ENCODE measurements around the gene FAM124A. TPM values are rescaled to one million over a fixed set of nuclear protein-coding genes. Genes with fewer than 3 reads are reported as not detected.

Gene FAM124A
- total RNA-seq, 5 donors from 2014 or later (not counting 1 experiment from before 2014, with no cell fraction given), result 0.09 TPM; not detected in 4

DNA sequence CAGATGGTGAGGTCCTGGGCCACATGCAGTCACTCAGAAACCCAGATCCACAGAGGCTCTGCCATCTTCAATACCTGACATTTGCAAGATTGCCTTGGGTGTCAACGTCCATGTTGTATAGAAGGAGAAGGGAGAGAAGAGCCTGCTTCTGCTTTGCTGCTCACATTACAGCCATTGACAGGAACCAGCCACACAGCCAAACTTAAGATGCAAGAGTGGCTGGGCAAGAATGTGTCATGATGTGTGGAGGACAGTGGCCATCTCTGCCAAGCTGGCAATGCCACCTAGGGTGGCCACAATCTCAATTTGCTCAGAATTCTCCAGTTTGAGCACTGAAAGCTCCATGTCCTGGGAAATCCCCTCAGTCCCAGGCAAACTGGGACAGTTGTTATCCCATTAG, 91.4 kb downstream of the FAM124A start:
- no peaks in the 10 kb centered on the region for H3K4me1 Mint-ChIP-seq
- CTCF ChIA-PET, result no interaction called here
- H3K36me3 Mint-ChIP-seq, result no peaks in the 10 kb centered on the region
- H3K9me3 Mint-ChIP-seq, result no peaks in the 10 kb centered on the region
- POLR2A ChIA-PET, result no interaction called here
- Histone ChIP-seq H3K27ac (ENCODE audit: low read length) (no peak overlapping the region), H3K4me3 (ENCODE audit: control insufficient read depth in 1 of 2, extremely low read depth in 1 of 2, low read length in 1 of 2) (no peak overlapping the region), H3K9me3 (no peaks in the 10 kb centered on the region), H3K36me3 (ENCODE audit: control insufficient read depth in 2 of 2, extremely low read depth in 1 of 2, insufficient read depth in 1 of 2, low read length in 1 of 2) (no peaks in the 10 kb centered on the region), H3K27me3 (replicated peaks in 1 of 2; ENCODE audit: control insufficient read depth in 2 of 2, extremely low read depth in 1 of 2, insufficient read depth in 2 of 2, low read length in 1 of 2) (peaks cover 0 to 9% of the 10 kb centered on the region in 2 experiments), H3K4me1 (ENCODE audit: control insufficient read depth in 1 of 2, extremely low read depth in 1 of 2, insufficient read depth in 2 of 2, low read length in 2 of 2) (no peaks in the 10 kb centered on the region)
- H3K4me3 Mint-ChIP-seq, result no peak overlapping the region
- DNase-seq (no peak), ATAC-seq (replicated peaks in 1 of 4) (no peak)
- no CpG with 5 or more reads among the region's 1 CpG for WGBS (ENCODE audit: insufficient coverage)
- peaks cover 7 to 9% of the 10 kb centered on the region in 2 donors for H3K27me3 Mint-ChIP-seq
- no peak overlapping the region for H3K27ac Mint-ChIP-seq

DNA sequence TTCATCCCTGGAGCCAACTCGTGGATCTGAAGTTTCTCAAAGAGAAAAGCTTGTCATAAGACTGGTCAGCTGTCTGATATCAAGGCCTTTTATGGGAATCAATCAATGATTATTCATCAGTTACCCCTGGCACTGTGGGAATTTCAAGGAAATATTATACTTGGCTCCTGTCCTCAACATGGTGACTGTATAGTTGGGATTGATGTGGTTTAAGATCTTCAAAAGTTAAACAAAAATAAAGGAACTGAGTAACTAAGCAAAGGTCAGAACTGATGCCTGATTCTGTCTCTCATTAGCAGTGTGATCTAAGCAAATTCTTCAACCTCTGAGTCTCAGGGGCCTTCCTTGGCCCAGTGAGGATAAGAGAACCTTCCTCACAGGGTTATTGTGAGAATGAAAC, 95.1 kb downstream of the FAM124A start:
- Mint-ChIP-seq H3K27ac (no peak overlapping the region), H3K4me1 (no peaks in the 10 kb centered on the region), H3K9me3 (no peaks in the 10 kb centered on the region), H3K27me3 (peaks cover 2 to 5% of the 10 kb centered on the region in 2 donors), H3K4me3 (no peak overlapping the region), H3K36me3 (no peaks in the 10 kb centered on the region)
- DNase-seq (no peak), ATAC-seq (replicated peaks in 1 of 4) (no peak)
- no peak overlapping the region for H3K4me3 ChIP-seq (ENCODE audit: control insufficient read depth in 1 of 2, extremely low read depth in 1 of 2, low read length in 1 of 2)
- H3K36me3 ChIP-seq (ENCODE audit: control insufficient read depth in 2 of 2, extremely low read depth in 1 of 2, insufficient read depth in 1 of 2, low read length in 1 of 2), result no peaks in the 10 kb centered on the region
- POLR2A ChIA-PET, result interaction anchor here in 1 of 2 donors (0.7 kb wide), 1 partner anchor 1916 kb away, joined by 4 read pairs; no protein-coding TSS in a partner anchor
- H3K4me1 ChIP-seq (ENCODE audit: control insufficient read depth in 1 of 2, extremely low read depth in 1 of 2, insufficient read depth in 2 of 2, low read length in 2 of 2), result no peaks in the 10 kb centered on the region
- no peaks in the 10 kb centered on the region for H3K9me3 ChIP-seq
- peaks cover 0 to 2% of the 10 kb centered on the region in 2 experiments for H3K27me3 ChIP-seq (replicated peaks in 1 of 2; ENCODE audit: control insufficient read depth in 2 of 2, extremely low read depth in 1 of 2, insufficient read depth in 2 of 2, low read length in 1 of 2)
- no peak overlapping the region for H3K27ac ChIP-seq (ENCODE audit: low read length)
- CTCF ChIA-PET, result no interaction called here
- 40% methylated on average over 1 of the region's 1 CpG for WGBS (ENCODE audit: insufficient coverage)

DNA sequence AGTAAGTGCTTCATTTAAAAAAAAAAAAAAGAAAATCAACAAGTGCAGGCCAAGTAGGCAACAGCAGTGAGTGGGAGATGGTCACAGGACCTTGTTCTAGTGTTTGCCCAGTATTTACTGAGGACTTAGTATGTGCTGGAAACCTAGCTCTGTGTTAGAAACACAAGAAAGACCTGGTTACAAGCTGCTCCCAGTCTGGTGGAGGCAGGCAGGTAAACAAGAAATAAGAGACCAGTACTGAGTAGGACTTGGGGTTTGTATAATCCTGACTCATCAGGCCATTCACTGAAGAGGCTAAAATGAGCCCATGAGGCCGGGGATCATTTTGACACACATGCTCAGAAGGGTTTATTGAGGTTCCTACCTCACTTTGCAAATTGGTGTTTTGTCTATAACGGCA, 95.8 kb downstream of the FAM124A start:
- DNase-seq (no peak), ATAC-seq (replicated peaks in 1 of 4) (no peak)
- Histone ChIP-seq H3K36me3 (ENCODE audit: control insufficient read depth in 2 of 2, extremely low read depth in 1 of 2, insufficient read depth in 1 of 2, low read length in 1 of 2) (no peaks in the 10 kb centered on the region), H3K4me3 (ENCODE audit: control insufficient read depth in 1 of 2, extremely low read depth in 1 of 2, low read length in 1 of 2) (no peak overlapping the region), H3K27me3 (replicated peaks in 1 of 2; ENCODE audit: control insufficient read depth in 2 of 2, extremely low read depth in 1 of 2, insufficient read depth in 2 of 2, low read length in 1 of 2) (peaks cover 0 to 2% of the 10 kb centered on the region in 2 experiments), H3K9me3 (no peaks in the 10 kb centered on the region), H3K4me1 (ENCODE audit: control insufficient read depth in 1 of 2, extremely low read depth in 1 of 2, insufficient read depth in 2 of 2, low read length in 2 of 2) (no peaks in the 10 kb centered on the region), H3K27ac (ENCODE audit: low read length) (no peak overlapping the region)
- ChIA-PET POLR2A (interaction anchor here in 1 of 2 donors (0.7 kb wide), 1 partner anchor 1917 kb away, joined by 4 read pairs; no protein-coding TSS in a partner anchor), CTCF (interaction anchor here in 1 of 2 donors (0.5 kb wide), 1 partner anchor 34 kb away, joined by 9 read pairs; no protein-coding TSS in a partner anchor)
- H3K27ac Mint-ChIP-seq, result no peak overlapping the region
- no peaks in the 10 kb centered on the region for H3K4me1 Mint-ChIP-seq
- no peaks in the 10 kb centered on the region for H3K36me3 Mint-ChIP-seq
- WGBS (ENCODE audit: insufficient coverage), result 67% methylated on average over 2 of the region's 2 CpGs
- peaks cover 0 to 2% of the 10 kb centered on the region in 2 donors for H3K27me3 Mint-ChIP-seq
- H3K4me3 Mint-ChIP-seq, result no peak overlapping the region
- no peaks in the 10 kb centered on the region for H3K9me3 Mint-ChIP-seq

GRCh38 chr13:51318876-51319275, 96.7 kb downstream of the FAM124A start:
- Histone ChIP-seq H3K27me3 (replicated peaks in 1 of 2; ENCODE audit: control insufficient read depth in 2 of 2, extremely low read depth in 1 of 2, insufficient read depth in 2 of 2, low read length in 1 of 2) (no peaks in the 10 kb centered on the region), H3K36me3 (ENCODE audit: control insufficient read depth in 2 of 2, extremely low read depth in 1 of 2, insufficient read depth in 1 of 2, low read length in 1 of 2) (no peaks in the 10 kb centered on the region), H3K27ac (ENCODE audit: low read length) (no peak overlapping the region), H3K4me3 (ENCODE audit: control insufficient read depth in 1 of 2, extremely low read depth in 1 of 2, low read length in 1 of 2) (no peak overlapping the region), H3K9me3 (no peaks in the 10 kb centered on the region), H3K4me1 (ENCODE audit: control insufficient read depth in 1 of 2, extremely low read depth in 1 of 2, insufficient read depth in 2 of 2, low read length in 2 of 2) (no peaks in the 10 kb centered on the region)
- no peak for DNase-seq
- H3K27me3 Mint-ChIP-seq, result no peaks in the 10 kb centered on the region
- H3K36me3 Mint-ChIP-seq, result no peaks in the 10 kb centered on the region
- ChIA-PET CTCF (no interaction called here), POLR2A (no interaction called here)
- H3K4me3 Mint-ChIP-seq, result no peak overlapping the region
- WGBS (ENCODE audit: insufficient coverage), result 83% methylated on average over 2 of the region's 3 CpGs
- H3K27ac Mint-ChIP-seq, result no peak overlapping the region
- no peaks in the 10 kb centered on the region for H3K4me1 Mint-ChIP-seq
- no peak for ATAC-seq (replicated peaks in 1 of 4)
- H3K9me3 Mint-ChIP-seq, result no peaks in the 10 kb centered on the region

DNA sequence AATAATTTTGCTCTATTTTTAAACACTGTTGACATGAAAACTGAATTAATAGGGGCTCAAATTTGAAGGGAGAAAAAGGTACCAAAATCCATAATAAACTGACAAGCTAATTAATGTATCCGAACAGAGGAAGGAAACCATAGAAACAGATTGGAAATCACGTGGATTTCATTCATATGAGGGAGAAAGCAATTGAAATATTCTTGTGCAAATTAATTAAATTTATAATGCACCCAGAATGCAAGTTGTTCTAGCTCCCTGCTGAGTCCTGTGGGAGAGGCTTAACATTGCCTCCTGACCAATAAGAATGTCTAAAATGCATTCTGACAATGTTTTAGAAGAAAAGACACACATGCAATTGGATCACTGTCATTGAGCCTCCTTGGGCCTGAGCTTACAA, 99.6 kb downstream of the FAM124A start:
- H3K27ac ChIP-seq (ENCODE audit: low read length), result no peak overlapping the region
- no peaks in the 10 kb centered on the region for H3K36me3 ChIP-seq (ENCODE audit: control insufficient read depth in 2 of 2, extremely low read depth in 1 of 2, insufficient read depth in 1 of 2, low read length in 1 of 2)
- Mint-ChIP-seq H3K27me3 (no peaks in the 10 kb centered on the region), H3K4me3 (no peak overlapping the region), H3K9me3 (no peaks in the 10 kb centered on the region), H3K4me1 (no peaks in the 10 kb centered on the region), H3K27ac (no peak overlapping the region), H3K36me3 (no peaks in the 10 kb centered on the region)
- H3K27me3 ChIP-seq (replicated peaks in 1 of 2; ENCODE audit: control insufficient read depth in 2 of 2, extremely low read depth in 1 of 2, insufficient read depth in 2 of 2, low read length in 1 of 2), result no peaks in the 10 kb centered on the region
- no peak for ATAC-seq (replicated peaks in 1 of 4)
- CTCF ChIA-PET, result interaction anchor here in 1 of 2 donors (0.5 kb wide), 1 partner anchor 168 kb away, joined by 3 read pairs; no protein-coding TSS in a partner anchor
- POLR2A ChIA-PET, result interaction anchor here in 1 of 2 donors (0.7 kb wide), 1 partner anchor 1117 kb away, joined by 3 read pairs; no protein-coding TSS in a partner anchor
- H3K4me3 ChIP-seq (ENCODE audit: control insufficient read depth in 1 of 2, extremely low read depth in 1 of 2, low read length in 1 of 2), result no peak overlapping the region
- no peak for DNase-seq
- H3K9me3 ChIP-seq, result no peaks in the 10 kb centered on the region
- no peaks in the 10 kb centered on the region for H3K4me1 ChIP-seq (ENCODE audit: control insufficient read depth in 1 of 2, extremely low read depth in 1 of 2, insufficient read depth in 2 of 2, low read length in 2 of 2)
- no CpG with 5 or more reads among the region's 2 CpGs for WGBS (ENCODE audit: insufficient coverage)

GRCh38 chr13:51322826-51323225, 100.6 kb downstream of the FAM124A start:
- H3K4me3 Mint-ChIP-seq, result no peak overlapping the region
- no peaks in the 10 kb centered on the region for H3K9me3 Mint-ChIP-seq
- Histone ChIP-seq H3K27ac (ENCODE audit: low read length) (no peak overlapping the region), H3K27me3 (replicated peaks in 1 of 2; ENCODE audit: control insufficient read depth in 2 of 2, extremely low read depth in 1 of 2, insufficient read depth in 2 of 2, low read length in 1 of 2) (no peaks in the 10 kb centered on the region), H3K36me3 (ENCODE audit: control insufficient read depth in 2 of 2, extremely low read depth in 1 of 2, insufficient read depth in 1 of 2, low read length in 1 of 2) (no peaks in the 10 kb centered on the region), H3K4me3 (ENCODE audit: control insufficient read depth in 1 of 2, extremely low read depth in 1 of 2, low read length in 1 of 2) (no peak overlapping the region), H3K9me3 (no peaks in the 10 kb centered on the region), H3K4me1 (ENCODE audit: control insufficient read depth in 1 of 2, extremely low read depth in 1 of 2, insufficient read depth in 2 of 2, low read length in 2 of 2) (no peaks in the 10 kb centered on the region)
- WGBS (ENCODE audit: insufficient coverage), result 90% methylated on average over 3 of the region's 3 CpGs
- H3K36me3 Mint-ChIP-seq, result no peaks in the 10 kb centered on the region
- H3K27ac Mint-ChIP-seq, result no peak overlapping the region
- DNase-seq (no peak), ATAC-seq (replicated peaks in 1 of 4) (no peak)
- H3K27me3 Mint-ChIP-seq, result no peaks in the 10 kb centered on the region
- H3K4me1 Mint-ChIP-seq, result no peaks in the 10 kb centered on the region
- CTCF ChIA-PET, result no interaction called here
- POLR2A ChIA-PET, result no interaction called here
